Middle frontal gyrus (tissue), 1 donor: ENCODE data around the gene XRCC6.
A peak's percentile ranks its signal among the peaks of the same experiment; 100 is the strongest.
"Not testable (repeated sequence)": the region's sequence is repeated elsewhere in the genome, so short reads cannot be mapped to it uniquely, and the experiment has no call there.

Experiments used
- DNase-seq: peaks from one replicate; pipeline ENCODE4 v3.0.0-alpha.2; 2015; ENCODE audit warnings: low spot score; ENCODE audit errors: extremely low spot score

The XRCC6 gene

GRCh38 chr22:41648432-41648831 lies 27.3 kb downstream of the XRCC6 start:
- no peak for DNase-seq

GRCh38 chr22:41650229-41650628 lies 29.1 kb downstream of the XRCC6 start:
- no peak for DNase-seq

DNA sequence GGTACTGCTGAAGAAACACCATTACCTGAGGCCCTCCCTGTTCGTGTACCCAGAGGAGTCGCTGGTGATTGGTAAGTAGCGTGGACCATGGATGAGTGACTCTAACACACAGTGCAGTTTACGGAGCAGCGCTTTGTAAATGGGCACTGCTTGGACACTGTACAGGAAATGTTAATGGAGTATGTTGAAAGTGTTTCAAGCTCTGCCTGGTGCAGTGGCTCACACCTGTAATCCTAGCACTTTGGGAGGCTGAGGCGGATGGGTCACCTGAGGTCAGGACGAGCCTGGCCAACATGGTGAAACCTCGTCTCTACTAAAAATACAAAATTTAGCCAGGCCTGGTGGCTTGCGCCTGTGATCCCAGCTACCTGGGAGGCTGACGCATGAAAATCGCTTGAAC lies 29.7 kb downstream of the XRCC6 start:
- DNase-seq = no peak

DNA sequence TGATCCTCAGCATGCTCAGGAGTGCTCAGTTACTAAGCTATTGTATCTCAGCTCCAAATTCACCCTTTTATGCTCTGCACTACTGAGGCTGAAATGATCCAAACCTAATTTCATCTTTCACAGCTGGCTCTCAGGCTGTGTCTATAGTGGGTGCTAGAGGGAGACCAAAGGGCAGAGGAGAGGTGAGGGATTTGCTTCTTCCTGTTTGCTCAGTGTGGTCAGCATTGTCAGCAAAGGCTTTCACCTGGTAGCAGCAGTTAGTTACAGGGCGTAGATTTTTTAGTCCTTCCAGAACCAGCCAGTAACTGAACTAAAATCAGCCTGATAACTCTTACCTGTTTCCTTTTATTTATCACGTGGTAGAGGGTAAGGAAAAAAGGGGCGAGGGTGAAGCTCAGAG lies 33.2 kb downstream of the XRCC6 start:
- DNase-seq = no peak

DNA sequence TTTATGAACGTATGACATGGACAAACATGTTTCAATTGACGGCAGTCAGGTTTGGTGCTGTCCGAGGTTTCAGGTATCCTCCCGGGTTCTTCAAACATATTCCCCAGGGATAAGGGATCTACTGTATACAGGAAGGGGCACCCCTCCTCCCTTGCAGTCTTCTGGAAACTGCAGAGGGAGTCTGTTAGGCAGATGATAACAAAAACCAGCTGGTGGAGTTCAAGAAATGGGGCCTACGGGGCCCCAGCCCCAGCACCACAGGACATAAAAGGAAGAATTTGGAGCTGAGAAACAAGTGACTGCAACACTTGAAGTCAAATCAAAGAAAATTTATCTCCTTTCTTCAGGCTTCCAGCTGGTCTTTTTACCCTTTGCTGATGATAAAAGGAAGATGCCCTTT lies 35.5 kb downstream of the XRCC6 start:
- DNase-seq = no peak

- no peak for DNase-seq
These were observed 36.6 kb downstream of the XRCC6 start for GRCh38 chr22:41657709-41658108.

GRCh38 chr22:41658869-41659268 lies 37.8 kb downstream of the XRCC6 start:
- no peak for DNase-seq

DNA sequence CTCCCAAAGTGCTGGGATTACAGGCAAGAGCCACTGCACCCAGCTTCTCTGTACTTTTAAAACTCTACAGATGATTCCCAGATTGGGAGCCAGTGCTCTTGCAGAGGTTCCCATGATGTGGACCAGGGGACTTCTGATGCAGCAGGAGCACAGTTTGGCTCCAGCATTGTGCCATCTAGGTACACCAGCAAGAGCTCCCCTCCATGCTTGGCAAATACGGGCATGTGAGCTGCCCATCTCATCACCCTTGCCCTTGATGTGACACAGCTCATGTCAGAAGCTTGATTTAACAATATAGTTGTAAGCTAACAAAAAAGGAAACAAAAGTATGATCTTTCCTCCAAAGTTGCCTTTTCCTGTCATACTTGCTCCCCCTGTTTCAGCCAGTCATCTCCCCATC lies 38.8 kb downstream of the XRCC6 start:
- no peak for DNase-seq

GRCh38 chr22:41660416-41660815 lies 39.3 kb downstream of the XRCC6 start:
- no peak for DNase-seq

GRCh38 chr22:41661088-41661487 lies 40.0 kb downstream of the XRCC6 start:
- DNase-seq = no peak

GRCh38 chr22:41661713-41662112 lies 40.6 kb downstream of the XRCC6 start:
- no peak for DNase-seq

GRCh38 chr22:41663594-41663993 lies 42.5 kb downstream of the XRCC6 start:
- not testable (repeated sequence) for DNase-seq

- no peak for DNase-seq
These were observed 43.4 kb downstream of the XRCC6 start for GRCh38 chr22:41664490-41664889.

DNA sequence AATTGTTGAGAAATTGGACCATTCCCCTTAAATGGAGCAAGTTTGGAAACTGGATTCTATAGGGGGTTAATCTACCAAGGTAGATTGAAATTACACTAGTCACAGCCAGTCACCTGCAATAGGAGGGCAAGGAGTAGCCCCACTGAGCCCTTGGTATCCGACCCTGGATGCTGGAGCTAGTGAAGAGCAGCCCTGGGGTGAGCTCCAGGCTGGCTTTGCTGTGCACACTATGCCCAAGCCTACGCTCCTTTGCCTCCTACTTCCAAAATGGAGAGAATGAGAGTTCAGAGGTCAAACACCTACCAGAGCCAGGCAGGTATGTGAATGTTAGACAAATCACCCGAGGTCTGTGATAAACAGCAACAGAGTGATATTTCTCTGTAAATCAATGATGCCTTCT lies 43.9 kb downstream of the XRCC6 start:
- DNase-seq = no peak

- no peak for DNase-seq
These were observed 48.1 kb downstream of the XRCC6 start for GRCh38 chr22:41668971-41669911.

DNA sequence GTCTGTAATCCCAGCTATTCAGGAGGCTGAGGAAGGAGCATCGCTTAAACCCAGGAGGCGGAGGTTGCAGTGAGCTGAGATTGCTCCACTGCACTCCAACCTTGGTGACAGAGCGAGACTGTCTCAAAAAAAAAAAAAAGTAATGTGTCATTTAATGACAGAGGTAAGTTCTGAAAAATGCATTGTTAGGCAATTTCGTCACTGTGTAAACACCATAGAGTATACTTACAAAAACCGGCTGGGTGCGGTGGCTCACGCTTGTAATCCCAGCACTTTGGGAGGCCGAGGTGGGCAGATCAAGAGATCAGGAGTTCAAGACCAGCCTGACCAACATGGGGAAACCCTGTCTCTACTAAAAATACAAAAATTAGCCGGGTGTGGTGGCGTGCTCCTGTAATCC lies 51.0 kb downstream of the XRCC6 start:
- not testable (repeated sequence) for DNase-seq

DNA sequence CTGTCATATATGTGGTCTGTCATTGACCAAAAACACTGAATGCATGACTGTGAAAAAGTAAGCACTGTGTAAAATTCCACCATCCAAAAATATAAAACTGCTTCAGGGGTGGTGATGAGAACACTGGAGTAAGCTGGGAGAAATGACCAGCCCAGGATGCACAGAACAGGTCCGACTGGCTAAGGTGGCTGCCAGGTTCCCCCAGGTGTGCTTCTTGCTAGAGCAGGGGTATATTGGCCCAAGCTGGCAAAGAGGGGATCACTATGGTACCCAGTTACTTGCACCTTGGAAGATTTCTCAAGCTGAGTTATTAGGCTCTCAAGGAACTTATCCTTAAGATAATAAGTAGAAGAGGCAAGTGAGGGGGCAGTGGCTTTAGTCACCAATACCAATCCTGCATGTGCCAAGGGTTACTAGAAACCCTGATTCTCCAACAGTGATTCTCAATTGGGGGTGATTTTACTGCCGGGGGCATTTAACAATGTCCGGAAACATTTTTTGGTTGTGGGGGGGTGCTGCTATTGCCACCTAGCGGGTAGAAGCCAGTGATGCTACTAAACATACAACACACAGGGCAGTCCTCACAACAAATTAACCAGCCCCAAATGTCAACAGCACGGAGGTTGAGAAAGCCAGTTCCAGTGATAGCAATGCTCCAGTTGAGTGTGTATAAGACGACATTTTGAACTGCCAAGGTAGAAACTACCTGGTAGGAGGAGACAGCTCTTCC lies 51.9 kb downstream of the XRCC6 start:
- no peak for DNase-seq

DNA sequence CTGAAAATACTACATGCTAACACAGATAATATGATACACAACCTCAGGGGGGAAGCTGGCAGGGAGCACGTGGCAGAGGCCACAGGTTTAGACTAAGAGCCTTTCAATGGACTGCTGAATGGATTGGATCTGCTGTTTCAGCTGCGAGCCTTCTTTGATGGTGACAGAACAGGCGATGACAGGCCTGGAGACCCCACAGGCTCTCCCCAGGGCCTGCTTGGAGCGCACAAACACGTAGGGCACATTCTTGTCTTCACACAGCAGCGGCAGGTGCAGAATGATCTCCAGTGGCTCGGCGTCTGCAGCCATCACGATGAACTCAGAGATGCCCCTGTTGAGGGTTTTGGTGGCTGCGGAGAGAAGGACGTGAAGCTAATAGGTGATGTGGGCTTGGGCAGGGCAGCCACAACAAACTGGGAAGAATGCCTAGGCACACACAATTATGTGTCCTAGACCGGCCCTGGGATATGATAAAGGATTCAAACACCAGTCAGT lies 53.8 kb downstream of the XRCC6 start:
- no peak for DNase-seq

DNA sequence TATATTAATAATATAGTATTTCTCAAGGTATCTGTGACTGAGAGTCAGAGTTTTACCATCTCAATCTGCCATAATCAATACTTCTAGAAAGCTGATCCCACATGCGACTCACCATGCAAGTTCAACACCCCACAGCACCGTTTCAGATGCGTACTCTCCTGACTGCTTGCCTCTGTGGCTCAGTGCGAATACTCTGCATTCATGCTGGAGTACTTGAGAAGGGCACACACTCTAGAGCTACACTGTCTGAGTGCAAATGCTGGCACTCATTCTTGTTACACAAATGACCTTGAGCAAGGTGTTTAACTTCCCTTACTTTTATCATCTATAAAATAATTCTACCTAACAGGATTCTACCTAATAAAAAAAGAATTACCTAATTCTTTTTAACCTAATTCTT lies 55.0 kb downstream of the XRCC6 start:
- DNase-seq = no peak

DNA sequence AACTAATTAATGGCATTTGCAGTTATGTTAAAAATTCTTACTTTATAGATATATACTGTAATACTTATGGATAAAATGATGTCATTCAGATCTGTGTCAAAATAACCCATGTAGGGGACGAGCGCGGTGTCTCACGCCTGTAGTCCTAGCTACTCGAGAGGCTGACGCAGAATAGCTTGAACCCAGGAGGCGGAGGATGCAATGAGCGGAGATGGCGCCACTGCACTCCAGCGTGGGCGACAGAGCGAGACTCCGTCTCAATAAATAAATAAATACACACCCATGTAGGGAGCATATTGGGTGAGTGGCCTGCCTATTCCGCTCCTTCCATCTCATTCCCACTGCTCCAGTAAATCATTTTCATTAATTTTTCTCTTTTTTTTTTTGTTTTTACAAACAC lies 60.5 kb downstream of the XRCC6 start:
- no peak for DNase-seq

DNA sequence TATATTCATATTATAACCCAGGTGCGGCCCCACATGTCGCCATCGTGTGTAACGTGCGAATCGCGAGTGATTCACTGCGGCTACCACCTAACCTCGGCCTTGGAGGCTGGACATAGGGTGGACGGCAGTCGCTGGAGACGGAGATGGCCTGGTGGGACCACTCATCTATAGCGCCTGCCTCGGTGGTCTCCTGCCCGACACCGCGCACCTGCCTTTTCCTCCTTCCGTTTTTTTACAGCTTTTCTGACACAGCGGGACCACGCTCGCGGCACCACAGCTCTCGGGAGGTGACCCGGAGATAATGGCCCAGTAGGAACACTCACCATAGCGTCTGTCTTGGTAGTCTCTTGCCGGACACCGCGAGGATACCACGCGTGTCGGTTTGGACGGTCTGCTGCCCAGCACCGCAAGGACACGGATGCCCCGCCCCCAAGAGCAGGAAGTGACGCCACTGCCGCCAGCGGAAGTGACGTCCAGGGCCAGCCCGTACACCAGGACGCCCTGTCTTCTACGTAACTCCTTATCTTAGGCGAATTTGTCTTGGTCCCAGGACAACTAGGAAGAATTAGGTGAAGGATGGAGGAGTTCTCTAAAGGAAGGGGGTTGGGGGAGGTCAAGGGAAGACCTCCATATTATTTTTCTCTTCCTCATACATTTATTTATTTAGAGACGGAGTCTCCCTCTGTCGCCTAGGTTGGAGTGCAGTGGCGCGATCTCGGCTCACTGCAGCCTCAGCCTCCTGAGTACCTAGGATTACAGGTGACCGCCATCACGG lies 61.1 kb downstream of the XRCC6 start:
- peak; percentile 74 for DNase-seq

DNA sequence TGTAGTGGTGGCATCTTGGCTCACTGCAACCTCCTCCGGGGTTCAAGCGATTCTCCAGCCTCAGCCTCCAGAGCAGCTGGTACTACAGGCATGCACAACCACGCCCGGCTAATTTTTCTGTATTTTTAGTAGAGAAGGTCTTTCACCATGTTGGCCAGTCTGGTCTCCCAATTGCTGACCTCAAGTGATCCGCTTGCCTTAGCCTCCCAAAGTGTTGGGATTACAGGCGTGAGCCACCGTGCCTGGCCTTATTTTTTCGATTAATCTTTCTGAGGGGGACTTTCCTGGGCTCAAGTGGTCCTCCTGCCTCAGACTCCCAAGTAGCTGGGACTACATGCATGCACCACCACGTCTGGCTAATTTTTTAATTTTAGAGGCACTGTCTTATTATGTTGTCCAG lies 62.0 kb downstream of the XRCC6 start:
- DNase-seq = no peak
